Natural killer cell (primary cell): ENCODE results near the gene STX16. TPM values are rescaled to one million over a fixed set of nuclear protein-coding genes. Genes with fewer than 3 reads are reported as not detected.

ENCODE experiments used
- ATAC-seq, 3 donors: fragments of 150-1000 bp in 2 of 3; fragments of 200-7000 bp in 1 of 3; cut with Tn5 transposase; 1 replicate in 1 of 3; 2 replicates in 2 of 3; pipeline ENCODE4 v1.10.0; 2021; ENCODE audit warnings: mild to moderate bottlenecking in 2 of 3, moderate library complexity in 2 of 3
- DNase-seq, 2 donors: peaks; one replicate each; pipeline versions ENCODE4 v3.0.0 to v3.0.0-alpha.2; 2013 to 2021; ENCODE audit warnings: mixed read lengths in 1 of 2
- H3K27ac ChIP-seq: one replicate; pipeline ENCODE4 v1.5.1; 2013; ENCODE audit warnings: mild to moderate bottlenecking, low read length
- H3K27me3 ChIP-seq: one replicate; pipeline ENCODE4 v1.6.1; 2013; ENCODE audit warnings: low read length; ENCODE audit not compliant: control insufficient read depth, insufficient read depth
- H3K36me3 ChIP-seq: one replicate; pipeline ENCODE4 v1.6.1; 2013; ENCODE audit warnings: low read length; ENCODE audit not compliant: control insufficient read depth, insufficient read depth
- H3K4me1 ChIP-seq: one replicate; pipeline ENCODE4 v1.6.1; 2013; ENCODE audit warnings: low read length; ENCODE audit not compliant: control insufficient read depth, insufficient read depth
- H3K4me3 ChIP-seq: one replicate; pipeline ENCODE4 v1.5.1; 2013; ENCODE audit warnings: low read length
- H3K9me3 ChIP-seq: one replicate; pipeline ENCODE4 v1.6.1; 2013; ENCODE audit warnings: low read length; ENCODE audit not compliant: control insufficient read depth, insufficient read depth
- H3K27ac Mint-ChIP-seq, 2 donors: one replicate each; pipeline ENCODE4 v1.8.0; 2022; ENCODE audit warnings: mild to moderate bottlenecking in 2 of 2, mixed read lengths in 2 of 2, moderate library complexity in 1 of 2
- H3K27me3 Mint-ChIP-seq, 2 donors: one replicate each; pipeline ENCODE4 v1.8.0; 2022; ENCODE audit warnings: low read depth in 2 of 2, mixed read lengths in 2 of 2
- H3K36me3 Mint-ChIP-seq: one replicate; pipeline ENCODE4 v1.8.0; 2022; ENCODE audit warnings: mixed read lengths
- H3K4me1 Mint-ChIP-seq, 2 donors: one replicate each; pipeline ENCODE4 v1.8.0; 2022; ENCODE audit warnings: mixed read lengths in 2 of 2
- H3K4me3 Mint-ChIP-seq: one replicate; pipeline ENCODE4 v1.8.0; 2022; ENCODE audit warnings: mild to moderate bottlenecking, moderate library complexity, mixed read lengths
- H3K9me3 Mint-ChIP-seq, 2 donors: one replicate each; pipeline ENCODE4 v1.8.0; 2022; ENCODE audit warnings: mixed read lengths in 2 of 2
- CTCF ChIP-seq: fragments of 200-600 bp; IDR thresholded peaks from one replicate; pipeline ENCODE4 v1.8.0; 2022; ENCODE audit warnings: antibody characterized with exemption
- WGBS: methylation state at CpG from one replicate; pipeline ENCODE4 v1.1.7; 2013; ENCODE audit warnings: missing lambda C conversion rate; ENCODE audit not compliant: insufficient coverage; 5-methylcytosine and 5-hydroxymethylcytosine counted together
- intact Hi-C: fragments of 100-400 bp; cut with micrococcal nuclease; formaldehyde crosslinking; loops from one replicate; pipeline ENCODE4 v1.14.2; 2022
- total RNA-seq, 4 donors: library from RNA; stranded (reverse); fragments of 120-200 nt in 1 of 4; gene quantifications; one replicate each; pipeline versions ENCODE4 v1.2.3 to v1.2.4, GENCODE V29; 2013 to 2022

Gene STX16
- total RNA-seq, 3 donors from 2014 or later (not counting 1 experiment from before 2014, with no cell fraction given), result 136 to 146 (median 143) TPM

GRCh38 chr20:58633161-58634053 is 17.7 kb upstream of the STX16 start:
- Mint-ChIP-seq H3K9me3 (no peaks in the 10 kb centered on the region), H3K36me3 (no peaks in the 10 kb centered on the region), H3K27ac (no peak overlapping the region), H3K27me3 (peaks cover 7% of the 10 kb centered on the region in 2 donors), H3K4me1 (no peaks in the 10 kb centered on the region), H3K4me3 (no peak overlapping the region)
- H3K36me3 ChIP-seq, result no peaks in the 10 kb centered on the region
- H3K9me3 ChIP-seq, result no peaks in the 10 kb centered on the region
- ATAC-seq, result no peak
- DNase-seq, result no peak
- intact Hi-C loops, result no loop called here
- WGBS, result 94% methylated on average over 9 of the region's 10 CpGs
- TF ChIP-seq CTCF, result no peak
- H3K4me3 ChIP-seq, result no peak overlapping the region
- no peaks in the 10 kb centered on the region for H3K27me3 ChIP-seq
- H3K4me1 ChIP-seq, result no peaks in the 10 kb centered on the region
- no peak overlapping the region for H3K27ac ChIP-seq

GRCh38 chr20:58634059-58634458 is 17.0 kb upstream of the STX16 start:
- 78% methylated on average over 17 of the region's 17 CpGs for WGBS
- TF ChIP-seq CTCF, result no peak
- no peak overlapping the region for H3K27ac Mint-ChIP-seq

GRCh38 chr20:58634521-58635278 is 16.4 kb upstream of the STX16 start:
- Mint-ChIP-seq H3K4me3 (no peak overlapping the region), H3K36me3 (no peaks in the 10 kb centered on the region), H3K27ac (no peak overlapping the region), H3K27me3 (peaks cover 12% of the 10 kb centered on the region in 2 donors), H3K9me3 (no peaks in the 10 kb centered on the region), H3K4me1 (no peaks in the 10 kb centered on the region)
- DNase-seq, result peak in 1 of 2 donors; percentile 46
- 39% methylated on average over 26 of the region's 26 CpGs for WGBS
- TF ChIP-seq CTCF, result no peak
- H3K27ac ChIP-seq, result no peak overlapping the region
- no peak for ATAC-seq
- H3K4me1 ChIP-seq, result no peaks in the 10 kb centered on the region
- H3K4me3 ChIP-seq, result no peak overlapping the region
- peaks cover 2% of the 10 kb centered on the region for H3K27me3 ChIP-seq
- H3K36me3 ChIP-seq, result no peaks in the 10 kb centered on the region
- no peaks in the 10 kb centered on the region for H3K9me3 ChIP-seq
- intact Hi-C loops, result no loop called here

More at GRCh38 chr20:58634059-58634458, 17.0 kb upstream of the STX16 start:
- Histone ChIP-seq H3K36me3 (no peaks in the 10 kb centered on the region), H3K4me1 (no peaks in the 10 kb centered on the region), H3K27me3 (no peaks in the 10 kb centered on the region), H3K4me3 (no peak overlapping the region), H3K27ac (no peak overlapping the region), H3K9me3 (no peaks in the 10 kb centered on the region)
- no peaks in the 10 kb centered on the region for H3K4me1 Mint-ChIP-seq
- peaks cover 7% of the 10 kb centered on the region in 2 donors for H3K27me3 Mint-ChIP-seq
- no peaks in the 10 kb centered on the region for H3K9me3 Mint-ChIP-seq
- ATAC-seq (no peak), DNase-seq (no peak)
- intact Hi-C loops, result no loop called here
- H3K4me3 Mint-ChIP-seq, result no peak overlapping the region
- H3K36me3 Mint-ChIP-seq, result no peaks in the 10 kb centered on the region
